HAP-1 (cell line): ENCODE measurements around the gene SLC18A3.
A peak's percentile ranks its signal among the peaks of the same experiment; 100 is the strongest.

Experiments used
- DNase-seq, 2 experiments: peaks; one replicate each; pipeline ENCODE4 v3.0.0-alpha.2; 2016 to 2020; ENCODE audit warnings: low spot score in 2 of 2
- H3K27me3 ChIP-seq: fragments of 250-450 bp; sonication (Bioruptor Pico); 2 replicates; pipeline ENCODE4 v1.5.1; 2020; ENCODE audit warnings: low read depth, mild to moderate bottlenecking, moderate library complexity
- H3K36me3 ChIP-seq: fragments of 250-450 bp; sonication (Bioruptor Pico); replicated peaks from 2 replicates; pipeline ENCODE4 v1.5.1; 2020; ENCODE audit warnings: mild to moderate bottlenecking
- H3K4me1 ChIP-seq: fragments of 250-450 bp; sonication (Bioruptor Pico); 2 replicates; pipeline ENCODE4 v1.5.1; 2020; ENCODE audit warnings: mild to moderate bottlenecking
- H3K4me3 ChIP-seq: fragments of 250-450 bp; sonication (Bioruptor Pico); 2 replicates; pipeline ENCODE4 v1.5.1; 2020; ENCODE audit warnings: mild to moderate bottlenecking, moderate library complexity
- H3K9me3 ChIP-seq: fragments of 250-450 bp; sonication (Bioruptor Pico); 2 replicates; pipeline ENCODE4 v1.5.1; 2020; ENCODE audit warnings: mild to moderate bottlenecking, moderate library complexity
- in situ Hi-C: fragments of 300-500 bp; cut with MboI; formaldehyde crosslinking; loops from 3 replicates; pipeline ENCODE4 v1.14.3; 2020; ENCODE audit warnings: low sequenced_read_pairs, inconsistent platforms, mixed read lengths

SLC18A3 gene

GRCh38 chr10:49610114-49610457, at the start of gene SLC18A3:
Gene SLC18A3 (plus strand): TSS chr10:49610310. CDS start chr10:49610741, 431 bp downstream.
- Histone ChIP-seq H3K27me3 (peaks cover 56% of the 10 kb centered on the region), H3K4me1 (no peaks in the 10 kb centered on the region), H3K9me3 (no peaks in the 10 kb centered on the region), H3K36me3 (no peaks in the 10 kb centered on the region), H3K4me3 (no peak within 1 kb of the TSS)
- in situ Hi-C loops = no loop called here
- DNase-seq = no peak

GRCh38 chr10:49560526-49560925, 49.6 kb upstream of the SLC18A3 start:
- no peak for DNase-seq
- Histone ChIP-seq H3K27me3 (no peaks in the 10 kb centered on the region), H3K9me3 (peaks cover 2% of the 10 kb centered on the region; the same call in 1 of the 2 replicates), H3K4me1 (no peaks in the 10 kb centered on the region), H3K4me3 (no peak overlapping the region), H3K36me3 (no peaks in the 10 kb centered on the region)
- in situ Hi-C loops = no loop called here

- DNase-seq = no peak
- in situ Hi-C loops = no loop called here
- no peaks in the 10 kb centered on the region for H3K9me3 ChIP-seq
- no peaks in the 10 kb centered on the region for H3K36me3 ChIP-seq
- H3K4me1 ChIP-seq = no peaks in the 10 kb centered on the region
- no peak overlapping the region for H3K4me3 ChIP-seq
- H3K27me3 ChIP-seq = no peaks in the 10 kb centered on the region
These were observed 47.2 kb upstream of the SLC18A3 start for GRCh38 chr10:49562893-49563292.

GRCh38 chr10:49564461-49565009, 45.6 kb upstream of the SLC18A3 start:
- no peak overlapping the region for H3K4me3 ChIP-seq
- no peaks in the 10 kb centered on the region for H3K4me1 ChIP-seq
- in situ Hi-C loops = no loop called here
- no peak for DNase-seq
- H3K36me3 ChIP-seq = no peaks in the 10 kb centered on the region
- no peaks in the 10 kb centered on the region; the same call in 1 of the 2 replicates for H3K9me3 ChIP-seq
- no peaks in the 10 kb centered on the region for H3K27me3 ChIP-seq

GRCh38 chr10:49567810-49568209, 42.3 kb upstream of the SLC18A3 start:
- Histone ChIP-seq H3K4me1 (no peaks in the 10 kb centered on the region), H3K4me3 (no peak overlapping the region), H3K36me3 (no peaks in the 10 kb centered on the region), H3K27me3 (no peaks in the 10 kb centered on the region), H3K9me3 (no peaks in the 10 kb centered on the region; the same call in 1 of the 2 replicates)
- no peak for DNase-seq
- in situ Hi-C loops = no loop called here

- no peaks in the 10 kb centered on the region for H3K27me3 ChIP-seq
- H3K4me1 ChIP-seq = no peaks in the 10 kb centered on the region
- H3K4me3 ChIP-seq = no peak overlapping the region
- in situ Hi-C loops = no loop called here
- no peaks in the 10 kb centered on the region for H3K36me3 ChIP-seq
- no peaks in the 10 kb centered on the region; the same call in 1 of the 2 replicates for H3K9me3 ChIP-seq
- no peak for DNase-seq
These were observed 41.9 kb upstream of the SLC18A3 start for GRCh38 chr10:49568235-49568634.

GRCh38 chr10:49569031-49569631, 41.0 kb upstream of the SLC18A3 start:
- in situ Hi-C loops = no loop called here
- H3K9me3 ChIP-seq = no peaks in the 10 kb centered on the region; the same call in 1 of the 2 replicates
- H3K4me3 ChIP-seq = no peak overlapping the region
- no peaks in the 10 kb centered on the region for H3K27me3 ChIP-seq
- H3K36me3 ChIP-seq = no peaks in the 10 kb centered on the region
- H3K4me1 ChIP-seq = no peaks in the 10 kb centered on the region
- no peak for DNase-seq

- in situ Hi-C loops = no loop called here
- DNase-seq = no peak
- Histone ChIP-seq H3K4me1 (no peaks in the 10 kb centered on the region), H3K36me3 (no peaks in the 10 kb centered on the region), H3K27me3 (no peaks in the 10 kb centered on the region), H3K9me3 (no peaks in the 10 kb centered on the region; the same call in 1 of the 2 replicates), H3K4me3 (no peak overlapping the region)
These were observed 38.7 kb upstream of the SLC18A3 start for GRCh38 chr10:49571388-49571787.

GRCh38 chr10:49572594-49573114, 37.5 kb upstream of the SLC18A3 start:
- Histone ChIP-seq H3K36me3 (no peaks in the 10 kb centered on the region), H3K4me3 (no peak overlapping the region), H3K9me3 (no peaks in the 10 kb centered on the region; the same call in 1 of the 2 replicates), H3K4me1 (no peaks in the 10 kb centered on the region), H3K27me3 (no peaks in the 10 kb centered on the region)
- in situ Hi-C loops = no loop called here
- no peak for DNase-seq

- in situ Hi-C loops = loop anchor here (25.0 kb wide), 1 partner anchor 487 kb away; the partner anchor contains the start of gene WASHC2A
- Histone ChIP-seq H3K4me3 (no peak overlapping the region), H3K27me3 (no peaks in the 10 kb centered on the region), H3K36me3 (no peaks in the 10 kb centered on the region), H3K4me1 (peaks cover 13% of the 10 kb centered on the region), H3K9me3 (no peaks in the 10 kb centered on the region)
- no peak for DNase-seq
These were observed 34.5 kb upstream of the SLC18A3 start for GRCh38 chr10:49575489-49576072.

- Histone ChIP-seq H3K4me1 (peaks cover 14% of the 10 kb centered on the region), H3K4me3 (no peak overlapping the region), H3K27me3 (no peaks in the 10 kb centered on the region), H3K36me3 (no peaks in the 10 kb centered on the region), H3K9me3 (no peaks in the 10 kb centered on the region)
- DNase-seq = no peak
- in situ Hi-C loops = loop anchor here (25.0 kb wide), 1 partner anchor 485 kb away; the partner anchor contains the start of gene WASHC2A
These were observed 32.8 kb upstream of the SLC18A3 start for GRCh38 chr10:49577182-49577925.

- H3K9me3 ChIP-seq = no peaks in the 10 kb centered on the region
- in situ Hi-C loops = loop anchor here (25.0 kb wide), 1 partner anchor 484 kb away; the partner anchor contains the start of gene WASHC2A
- DNase-seq = no peak
- no peaks in the 10 kb centered on the region for H3K27me3 ChIP-seq
- no peak overlapping the region for H3K4me3 ChIP-seq
- peaks cover 14% of the 10 kb centered on the region for H3K4me1 ChIP-seq
- H3K36me3 ChIP-seq = no peaks in the 10 kb centered on the region
These were observed 31.7 kb upstream of the SLC18A3 start for GRCh38 chr10:49578392-49578791.

GRCh38 chr10:49579621-49580020, 30.5 kb upstream of the SLC18A3 start:
- in situ Hi-C loops = loop anchor here (25.0 kb wide), 1 partner anchor 483 kb away; the partner anchor contains the start of gene WASHC2A
- H3K36me3 ChIP-seq = no peaks in the 10 kb centered on the region
- no peak overlapping the region for H3K4me3 ChIP-seq
- no peaks in the 10 kb centered on the region for H3K27me3 ChIP-seq
- H3K9me3 ChIP-seq = no peaks in the 10 kb centered on the region
- peaks cover 14% of the 10 kb centered on the region for H3K4me1 ChIP-seq
- DNase-seq = peak; percentile 47 to 66
